H4 (cell line): ENCODE measurements around the gene TPCN2. TPM values are rescaled to one million over a fixed set of nuclear protein-coding genes. Genes with fewer than 3 reads are reported as not detected.
"Not testable (repeated sequence)": the region's sequence is repeated elsewhere in the genome, so short reads cannot be mapped to it uniquely, and the experiment has no call there.

Experiments used
- DNase-seq: peaks from one replicate; pipeline ENCODE4 v3.0.0-alpha.2; 2015; ENCODE audit warnings: low spot score
- total RNA-seq: library from RNA; depleted of rRNA; stranded (reverse); fragments of >200 nt; shearing (Covaris generic); gene quantifications from 2 replicates; pipeline ENCODE4 v1.2.3, GENCODE V29; 2014

Gene TPCN2
- total RNA-seq, 1 experiment from 2014 or later: 7.4 TPM

GRCh38 chr11:69149338-69150045 is 100.8 kb downstream of the TPCN2 start:
- DNase-seq: not testable (repeated sequence)

- DNase-seq: no peak
Measured at GRCh38 chr11:69150175-69150574, 101.4 kb downstream of the TPCN2 start.

- DNase-seq: no peak
Measured at GRCh38 chr11:69151836-69152235, 103.1 kb downstream of the TPCN2 start.

DNA sequence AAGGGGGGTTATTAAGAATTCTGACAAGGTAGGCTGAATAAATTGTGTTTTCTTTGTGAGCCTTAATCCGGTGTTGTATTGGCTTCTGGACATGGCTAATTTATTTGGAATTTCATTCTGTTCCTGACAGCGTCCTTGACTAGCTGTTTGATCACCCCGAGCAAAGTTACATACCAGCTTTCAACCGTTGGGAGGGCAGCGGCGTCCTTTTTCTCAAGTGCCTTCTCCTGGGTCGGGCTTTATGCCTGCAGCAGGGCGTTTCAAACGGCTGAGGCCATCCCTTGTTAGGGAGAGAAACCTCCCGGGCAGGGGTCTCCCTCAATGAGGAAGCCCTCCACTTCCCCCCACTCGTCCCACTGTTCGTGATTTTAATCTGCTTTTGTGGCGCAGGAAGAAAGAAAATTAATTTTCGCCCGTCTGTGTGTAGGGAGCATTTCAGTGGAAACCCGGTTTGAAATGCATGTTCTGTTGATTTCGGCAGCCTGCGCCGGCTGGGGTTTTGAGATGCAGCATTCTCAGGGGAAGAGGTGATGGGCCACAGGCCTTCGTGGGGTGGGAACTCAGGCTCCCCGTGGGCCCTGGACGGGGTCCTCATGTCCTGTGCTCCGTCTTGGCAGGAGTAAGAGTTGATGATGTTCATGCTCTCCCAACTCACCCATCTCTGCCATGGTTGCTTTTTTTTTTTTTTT is 104.1 kb downstream of the TPCN2 start:
- DNase-seq: no peak

DNA sequence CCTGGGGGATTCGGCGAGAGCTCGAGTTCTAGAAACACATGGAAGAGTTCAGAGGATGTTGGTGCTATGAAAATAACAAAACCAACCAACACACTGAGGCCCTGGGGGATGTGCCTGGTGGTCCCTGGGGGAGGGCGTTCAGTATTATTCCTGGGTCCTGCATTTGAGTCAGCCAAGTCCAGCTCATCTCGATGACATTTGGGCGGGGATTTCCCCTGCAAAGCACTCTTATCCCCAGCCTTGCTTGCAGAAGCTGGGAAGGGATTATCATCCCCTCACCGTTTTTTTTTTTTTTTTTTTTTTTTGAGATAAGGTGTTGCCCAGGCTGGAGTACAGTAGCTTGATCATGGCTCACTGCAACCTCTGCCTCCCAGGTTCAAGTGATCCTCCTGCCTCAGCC is 104.9 kb downstream of the TPCN2 start:
- DNase-seq: no peak

DNA sequence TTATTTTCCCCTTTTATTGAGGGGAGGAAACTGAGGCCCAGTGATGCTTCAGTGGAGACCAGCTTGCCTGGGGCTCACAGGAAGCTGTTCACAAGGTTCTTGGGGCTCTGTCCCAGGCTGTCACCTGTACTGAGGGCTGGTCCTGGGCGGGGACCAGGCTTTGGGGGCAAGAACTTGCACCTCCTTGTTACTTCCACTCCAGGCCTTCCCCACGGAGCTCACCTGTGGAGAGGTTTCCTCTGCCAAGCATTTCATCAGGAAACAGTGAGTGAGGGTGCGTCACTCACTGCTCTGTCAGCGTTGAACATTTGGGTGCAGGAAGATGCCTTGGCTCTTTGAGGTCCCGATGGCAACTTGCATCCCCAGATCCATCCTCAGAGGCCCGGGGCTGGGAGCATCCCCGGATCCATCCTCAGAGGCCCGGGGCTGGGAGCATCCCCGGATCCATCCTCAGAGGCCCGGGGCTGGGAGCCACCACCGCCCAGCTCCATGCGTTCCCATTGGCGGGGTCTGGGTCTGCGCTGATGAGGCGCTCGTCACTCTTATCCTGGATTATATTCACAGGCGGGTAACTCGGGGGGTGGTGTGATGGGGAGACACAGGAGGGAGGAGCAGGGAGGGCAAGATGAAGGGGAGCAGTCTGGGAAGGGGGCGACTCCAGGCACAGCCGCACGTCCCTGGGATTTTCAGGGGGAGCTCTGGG is 105.6 kb downstream of the TPCN2 start:
- DNase-seq: no peak

- DNase-seq: no peak
Measured at GRCh38 chr11:69154938-69155301, 106.2 kb downstream of the TPCN2 start.

GRCh38 chr11:69155302-69156234 is 106.8 kb downstream of the TPCN2 start, which contains the start of gene SMIM38:
Gene SMIM38 (plus strand): TSS chr11:69155935. CDS start chr11:69157847, 1,912 bp downstream.
- no peak for DNase-seq

GRCh38 chr11:69156235-69156639 is 107.5 kb downstream of the TPCN2 start:
- no peak for DNase-seq

- peak; percentile 49 for DNase-seq
Measured at GRCh38 chr11:69156673-69157155, 108.0 kb downstream of the TPCN2 start.

DNA sequence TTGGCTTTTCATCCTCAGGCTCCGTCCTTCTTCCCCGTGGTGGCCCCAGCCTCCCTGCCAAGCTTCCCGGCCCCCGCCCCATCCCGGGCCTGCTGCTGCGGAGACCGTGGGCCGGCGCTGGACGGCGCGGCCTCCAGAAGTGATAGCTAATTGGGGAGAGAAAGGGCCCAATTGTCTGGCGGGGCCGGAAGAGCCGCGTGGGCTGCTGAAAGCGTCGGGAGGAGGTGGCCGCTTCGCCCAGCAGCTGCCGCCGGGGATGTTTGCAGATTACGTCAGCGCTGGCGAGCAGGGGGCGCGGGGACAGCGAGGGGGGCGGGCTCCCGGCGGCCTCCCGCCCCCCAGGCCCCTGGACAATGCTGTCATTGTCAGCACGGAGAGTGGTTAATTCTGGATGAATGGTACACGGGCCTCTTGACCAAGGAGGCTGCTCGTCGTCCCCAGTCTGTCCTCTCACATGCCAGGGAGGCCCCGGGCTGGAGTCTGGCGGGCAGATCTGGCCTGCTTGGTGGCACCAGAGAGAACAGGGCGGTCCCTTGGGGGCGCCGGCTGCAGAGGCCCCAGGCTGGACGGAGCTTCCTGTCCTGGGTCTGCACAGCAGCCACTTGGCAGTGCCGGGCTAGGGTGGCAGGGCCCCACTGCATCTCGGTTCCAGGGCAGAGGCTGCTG is 108.6 kb downstream of the TPCN2 start:
- peak; percentile 62 for DNase-seq

- DNase-seq: no peak
Measured at GRCh38 chr11:69157822-69158231, 109.1 kb downstream of the TPCN2 start.

DNA sequence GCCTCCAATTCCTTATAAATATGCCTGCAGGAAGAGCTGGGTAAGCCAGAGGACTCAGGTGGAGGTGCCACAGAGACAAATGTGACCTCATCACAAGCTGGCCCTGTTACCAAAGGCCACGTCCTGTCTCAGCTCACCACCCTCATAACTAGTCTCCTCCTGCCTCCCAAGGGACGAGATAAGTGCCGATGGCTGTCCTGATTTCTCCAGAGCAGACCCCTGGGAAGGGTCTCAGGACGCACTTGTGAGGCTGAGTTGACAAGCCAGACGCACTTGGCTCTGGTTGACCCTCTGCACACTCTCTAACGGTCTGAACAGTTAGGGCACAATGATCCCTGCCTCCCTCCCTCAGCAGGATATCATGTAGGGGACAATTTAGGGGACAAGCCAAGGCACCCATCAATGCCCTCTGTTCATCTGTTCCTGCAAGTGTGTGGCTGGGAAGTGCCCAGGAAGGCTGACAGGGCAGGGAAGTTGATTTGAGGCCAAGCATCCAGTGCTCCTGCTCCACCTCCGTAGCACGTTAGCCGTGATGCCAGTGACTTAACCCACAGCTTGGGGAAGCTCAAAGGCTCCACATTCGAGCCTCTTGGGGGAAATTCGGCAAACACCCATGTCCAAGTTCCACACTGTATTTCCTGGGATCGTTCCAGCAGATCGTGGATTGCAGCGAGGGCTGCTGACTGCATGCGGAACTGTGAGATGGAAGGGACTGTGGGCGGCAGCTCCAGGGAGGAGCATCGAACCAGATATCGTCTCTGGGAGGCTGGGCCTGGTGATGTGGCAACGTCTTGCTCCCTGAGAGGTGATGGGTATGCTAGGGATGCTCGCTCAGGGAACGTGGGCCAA is 109.8 kb downstream of the TPCN2 start:
- no peak for DNase-seq

DNA sequence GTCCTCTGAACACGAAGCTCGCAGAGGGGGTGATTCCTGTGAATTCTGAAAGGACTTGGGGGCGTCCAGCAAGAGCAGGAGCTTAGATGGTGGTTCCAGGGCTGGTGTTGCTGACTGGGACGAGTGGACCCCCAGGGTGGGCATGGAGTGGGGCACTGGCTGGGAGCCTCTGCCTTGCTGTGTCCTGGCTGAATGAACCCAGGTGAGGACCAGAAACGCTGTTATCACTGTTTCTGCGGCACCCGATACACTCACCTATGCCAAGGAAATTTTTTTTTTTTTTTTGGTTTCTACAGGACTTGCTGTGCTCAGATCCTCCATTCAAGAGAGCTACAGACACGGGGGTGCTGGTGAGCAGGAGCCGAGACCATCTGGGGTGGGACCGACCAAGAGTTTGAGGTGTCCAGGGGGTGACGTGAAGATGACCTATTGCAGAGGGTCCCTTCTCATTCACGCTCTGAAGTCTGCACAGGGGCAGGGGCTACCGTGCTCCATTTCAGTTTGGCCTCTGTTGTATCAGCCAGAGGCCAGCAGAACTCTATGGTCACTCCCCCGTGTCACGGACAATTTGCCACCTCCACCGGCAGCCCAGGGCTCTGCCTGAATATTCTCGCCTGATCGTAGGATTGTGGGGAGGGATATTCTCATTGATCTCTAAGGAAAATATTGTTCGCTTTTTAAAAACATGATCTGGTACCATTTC is 110.6 kb downstream of the TPCN2 start:
- DNase-seq: no peak

- no peak for DNase-seq
Measured at GRCh38 chr11:69160296-69161116, 111.8 kb downstream of the TPCN2 start.

GRCh38 chr11:69161117-69161407 is 112.3 kb downstream of the TPCN2 start:
- no peak for DNase-seq

- no peak for DNase-seq
Measured at GRCh38 chr11:69162505-69162904, 113.8 kb downstream of the TPCN2 start.

DNA sequence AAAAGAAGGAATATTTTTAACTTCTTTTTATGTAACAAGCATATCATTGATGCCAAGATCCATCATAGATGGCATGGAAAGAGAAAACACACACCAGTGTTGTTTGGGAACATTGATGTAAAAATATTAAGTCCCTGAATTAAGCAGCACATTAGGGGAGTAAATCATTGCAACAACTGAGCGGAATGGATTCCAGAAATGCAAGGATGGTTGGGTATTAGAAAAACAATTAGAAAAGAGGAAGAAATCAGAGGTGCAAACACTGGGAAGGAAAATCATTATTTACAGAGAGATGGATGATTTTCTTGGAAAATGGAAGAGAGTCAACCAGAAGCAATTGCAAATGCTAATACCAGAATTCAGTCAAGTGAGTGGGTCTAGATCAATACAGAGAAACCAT is 115.1 kb downstream of the TPCN2 start:
- no peak for DNase-seq

- no peak for DNase-seq
Measured at GRCh38 chr11:69164824-69165223, 116.1 kb downstream of the TPCN2 start.
